A549 (cell line): ENCODE measurements around the gene PRKAR1B.

Experiments used
- CTCF ChIP-seq: fragments of >200 bp; sonication (Bioruptor Twin); formaldehyde crosslinking; IDR thresholded peaks from 3 replicates; pipeline ENCODE4 v1.5.1; 2016
- FOSL2 ChIP-seq, 2 experiments: fragments of 450-650 bp in 1 of 2; fragments of >200 bp in 1 of 2; sonication (Bioruptor Twin) in 1 of 2; formaldehyde crosslinking; IDR thresholded peaks; 2 replicates each; pipeline versions ENCODE4 v1.5.0 to v1.6.1; 2016 to 2020; ENCODE audit warnings: mild to moderate bottlenecking in 1 of 2, moderate library complexity in 1 of 2
- JUN ChIP-seq, 2 experiments: fragments of >200 bp; sonication (Bioruptor Twin); formaldehyde crosslinking; IDR thresholded peaks; 2 replicates in 1 of 2; 3 replicates in 1 of 2; pipeline ENCODE4 v1.6.1; 2016 to 2017
- JUNB ChIP-seq: fragments of >200 bp; sonication (Bioruptor Twin); formaldehyde crosslinking; IDR thresholded peaks from 2 replicates; pipeline ENCODE4 v1.6.1; 2016
- MAX ChIP-seq: IDR thresholded peaks from 2 replicates; pipeline ENCODE4 v1.6.1; 2012
- MYC ChIP-seq: IDR thresholded peaks from 2 replicates; pipeline ENCODE4 v1.6.1; 2012; ENCODE audit warnings: mild to moderate bottlenecking, inconsistent platforms, low read length, improper control_type of control experiment, borderline replicate concordance
- REST ChIP-seq: fragments of 200-600 bp; sonication (generic); IDR thresholded peaks from 2 replicates; pipeline ENCODE4 v1.6.1; 2016; ENCODE audit warnings: antibody characterized with exemption, mild to moderate bottlenecking, moderate library complexity
- RFX5 ChIP-seq: fragments of 450-650 bp; IDR thresholded peaks from 2 replicates; pipeline ENCODE4 v1.7.1; 2014; ENCODE audit warnings: antibody characterized with exemption, mild to moderate bottlenecking, moderate library complexity

GRCh38 chr7:553636-554111 is 173.4 kb downstream of the PRKAR1B start:
- TF ChIP-seq RFX5 (no peak), MAX (no peak), REST (no peak), CTCF (no peak), JUN (IDR thresholded peaks at IDR 0.05) (no peak), MYC (no peak), JUNB (no peak), FOSL2 (IDR thresholded peaks at IDR 0.05) (no peak), FOSL2 (CRISPR knock-in tag; IDR thresholded peaks at IDR 0.05) (no peak)
